ENCODE measurements around the gene ITM2C.

Gene ITM2C

DNA sequence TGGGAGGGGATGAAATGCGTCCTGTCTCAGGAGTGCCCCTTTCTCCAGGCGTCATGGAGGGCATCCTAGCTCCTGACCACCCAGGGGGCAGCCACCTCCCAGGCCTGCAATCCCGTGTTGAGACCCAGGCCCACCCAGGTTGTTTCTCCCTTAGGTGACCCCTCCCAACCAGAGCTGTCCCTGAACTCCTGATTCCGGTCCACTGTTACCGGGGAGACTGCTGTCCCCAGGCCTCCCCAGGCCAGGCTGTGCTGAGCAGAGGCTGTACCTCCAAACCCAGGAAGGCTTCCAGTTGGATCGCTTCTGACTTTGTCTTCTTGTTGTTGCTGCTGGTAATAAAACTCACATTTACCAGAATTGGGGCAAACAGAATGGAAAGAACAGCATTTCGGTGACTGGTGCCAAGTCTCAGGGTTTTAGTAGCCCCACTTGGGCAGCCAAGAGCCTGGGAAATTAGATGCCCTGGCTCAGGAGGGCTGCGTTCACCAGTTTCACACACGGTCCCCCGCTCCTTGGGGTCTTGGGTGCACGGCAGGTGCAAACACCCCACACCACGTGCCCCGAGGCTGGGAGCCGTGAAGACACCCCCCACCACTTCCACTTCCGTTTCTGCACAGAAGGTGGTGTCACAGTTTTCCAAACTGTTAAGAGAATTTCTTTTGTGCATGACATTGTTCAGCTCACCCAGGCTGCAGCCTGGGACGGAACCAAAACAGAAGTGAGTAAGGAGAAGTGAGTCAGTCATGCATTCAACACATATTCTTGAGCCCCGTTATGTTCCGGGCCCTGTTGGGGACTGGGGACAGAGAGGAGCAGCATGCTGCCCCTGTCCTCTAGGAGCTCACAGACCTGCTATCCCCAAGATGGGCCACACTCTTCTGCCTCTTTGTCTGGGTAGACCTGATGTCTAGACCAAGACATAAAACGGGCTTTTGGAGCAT lies 29.4 kb downstream of the ITM2C start:
- WGBS, 2 experiments (ENCODE audit: insufficient coverage in 2 of 2): 83 to 90% methylated on average over 16 of the region's 19 CpGs
- Histone ChIP-seq H3K9me3 (ENCODE audit: control insufficient read depth, low read length) (peaks cover 6% of the 10 kb centered on the region), H3K36me3 (ENCODE audit: control insufficient read depth, insufficient read depth, low read length) (no peaks in the 10 kb centered on the region), H3K4me3 (ENCODE audit: extremely low read depth, insufficient read depth, low read length, poor library complexity, severe bottlenecking) (no peak overlapping the region), H3K27ac (ENCODE audit: low read depth, low read length, severe bottlenecking) (no peak overlapping the region), H3K4me1 (ENCODE audit: control insufficient read depth, insufficient read depth, low read length, poor library complexity, severe bottlenecking) (peaks cover 33% of the 10 kb centered on the region)

DNA sequence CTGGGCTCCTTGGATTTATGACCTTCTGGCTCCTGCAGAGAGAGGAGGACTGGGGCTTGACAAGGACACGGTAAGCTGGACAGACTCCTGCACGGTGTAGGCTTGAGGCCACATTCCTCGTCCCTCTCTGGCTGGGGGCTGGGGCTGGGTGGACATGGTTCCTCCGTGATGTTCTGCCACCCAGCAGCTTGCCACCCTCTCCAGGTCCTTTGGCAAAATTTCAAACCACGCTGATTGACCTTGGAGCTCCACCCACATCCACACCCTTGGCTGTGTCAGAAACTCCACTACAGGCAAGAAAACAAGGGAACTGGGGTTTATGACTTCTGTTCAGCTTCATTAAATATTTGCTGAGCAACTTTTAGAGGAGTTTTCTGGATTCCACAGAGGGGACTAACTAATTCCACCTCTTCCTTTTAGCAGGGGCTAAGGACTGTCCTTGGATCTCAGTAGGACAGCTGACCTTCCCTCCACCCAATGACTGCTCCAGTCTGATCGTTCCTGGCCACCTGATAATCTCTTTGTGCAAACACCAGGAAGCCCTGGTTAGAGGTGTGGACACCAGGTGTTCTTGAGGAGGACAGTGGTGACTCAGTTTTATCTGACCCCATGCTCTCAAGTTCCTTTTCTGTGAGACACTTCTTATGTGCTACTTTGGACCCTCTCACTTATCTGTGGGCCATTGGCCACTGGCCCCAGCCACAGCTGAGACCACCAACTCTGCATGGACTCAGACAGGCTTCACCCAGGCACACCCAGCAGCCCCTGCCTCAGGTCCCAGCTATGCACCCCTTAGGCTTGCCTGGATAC lies 31.0 kb downstream of the ITM2C start:
- WGBS, 2 experiments (ENCODE audit: insufficient coverage in 2 of 2): 71 to 88% methylated on average over 1 to 5 of the region's 6 CpGs
- H3K27ac ChIP-seq (ENCODE audit: low read depth, low read length, severe bottlenecking): no peak overlapping the region
- peaks cover 6% of the 10 kb centered on the region for H3K9me3 ChIP-seq (ENCODE audit: control insufficient read depth, low read length)
- no peak overlapping the region for H3K4me3 ChIP-seq (ENCODE audit: extremely low read depth, insufficient read depth, low read length, poor library complexity, severe bottlenecking)
- no peaks in the 10 kb centered on the region for H3K36me3 ChIP-seq (ENCODE audit: control insufficient read depth, insufficient read depth, low read length)
- peaks cover 35% of the 10 kb centered on the region for H3K4me1 ChIP-seq (ENCODE audit: control insufficient read depth, insufficient read depth, low read length, poor library complexity, severe bottlenecking)

DNA sequence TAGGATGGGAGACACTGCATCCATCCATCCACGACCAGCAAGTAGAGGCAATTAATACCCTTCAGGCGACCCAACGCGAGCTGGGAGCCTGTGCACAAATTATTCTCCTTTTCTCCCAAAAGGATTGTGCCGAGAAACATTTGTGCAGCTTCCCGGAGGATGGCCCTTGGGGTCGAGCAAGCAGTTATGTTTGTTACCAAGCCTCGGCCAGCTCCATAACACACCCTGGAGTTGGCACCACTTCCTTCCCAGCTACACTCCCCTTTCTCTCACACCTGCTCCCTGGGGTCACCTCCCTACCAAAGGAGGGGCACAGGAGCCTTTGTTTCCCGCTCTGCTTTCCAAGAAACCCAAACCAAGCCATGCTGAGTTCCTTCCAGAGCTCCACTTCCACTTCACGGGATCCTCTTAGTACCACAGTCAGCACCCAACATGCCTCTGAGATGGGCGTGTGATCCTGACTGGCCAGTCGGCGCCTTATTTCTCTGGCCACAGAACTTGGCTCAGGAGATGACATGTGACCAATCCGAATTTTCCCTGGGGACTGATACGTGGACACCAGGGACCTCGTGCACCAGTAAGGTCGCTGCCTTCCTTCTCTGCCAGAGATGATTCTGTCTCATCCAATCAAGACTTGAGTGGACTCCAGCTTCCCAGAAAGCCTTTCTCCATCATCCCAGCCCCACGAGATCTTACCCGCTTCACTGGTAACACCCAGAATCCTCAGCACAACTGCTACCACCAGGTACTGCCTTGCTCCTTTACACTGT lies 31.8 kb downstream of the ITM2C start:
- WGBS, 2 experiments (ENCODE audit: insufficient coverage in 2 of 2): 91% methylated on average over 15 to 16 of the region's 19 CpGs
- Histone ChIP-seq H3K9me3 (ENCODE audit: control insufficient read depth, low read length) (peaks cover 6% of the 10 kb centered on the region), H3K27ac (ENCODE audit: low read depth, low read length, severe bottlenecking) (no peak overlapping the region), H3K4me3 (ENCODE audit: extremely low read depth, insufficient read depth, low read length, poor library complexity, severe bottlenecking) (no peak overlapping the region), H3K4me1 (ENCODE audit: control insufficient read depth, insufficient read depth, low read length, poor library complexity, severe bottlenecking) (peaks cover 28% of the 10 kb centered on the region), H3K36me3 (ENCODE audit: control insufficient read depth, insufficient read depth, low read length) (no peaks in the 10 kb centered on the region)

DNA sequence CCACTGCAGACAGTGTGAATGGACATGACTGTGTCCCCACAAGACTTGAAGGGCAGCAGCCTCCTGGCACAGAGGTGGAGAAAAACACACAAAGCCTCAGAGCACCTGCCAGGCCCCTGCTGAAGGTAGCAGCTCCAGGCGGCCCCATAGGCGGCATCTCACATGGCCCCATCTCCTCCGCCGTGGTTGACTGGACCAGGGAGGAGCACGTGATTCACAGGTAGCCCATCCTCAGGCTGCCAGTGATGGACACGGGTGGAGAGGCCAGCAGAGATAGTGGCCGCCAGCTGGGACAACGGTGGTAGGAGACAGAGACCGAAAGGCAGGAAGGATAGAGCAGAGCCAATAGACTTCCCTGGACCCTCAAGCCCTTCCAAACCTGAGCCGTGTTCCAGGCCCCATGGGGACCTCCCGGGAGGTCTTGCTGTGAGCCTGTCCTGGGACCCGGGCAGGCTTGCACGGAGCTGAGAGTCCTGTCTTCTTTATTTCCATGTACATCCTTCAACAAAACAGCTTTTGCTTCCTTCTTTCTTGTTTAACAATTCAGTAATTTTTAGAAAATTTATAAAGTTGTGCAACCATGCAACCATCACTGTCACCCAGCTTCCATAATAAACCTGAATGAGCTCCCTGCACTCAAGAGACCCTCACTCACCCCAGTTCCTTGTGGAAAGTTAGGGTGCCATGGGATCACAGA lies 33.4 kb downstream of the ITM2C start:
- WGBS, 2 experiments (ENCODE audit: insufficient coverage in 2 of 2): 94 to 95% methylated on average over 12 to 13 of the region's 13 CpGs
- H3K36me3 ChIP-seq (ENCODE audit: control insufficient read depth, insufficient read depth, low read length): no peaks in the 10 kb centered on the region
- no peaks in the 10 kb centered on the region for H3K9me3 ChIP-seq (ENCODE audit: control insufficient read depth, low read length)
- no peak overlapping the region for H3K4me3 ChIP-seq (ENCODE audit: extremely low read depth, insufficient read depth, low read length, poor library complexity, severe bottlenecking)
- peaks cover 21% of the 10 kb centered on the region for H3K4me1 ChIP-seq (ENCODE audit: control insufficient read depth, insufficient read depth, low read length, poor library complexity, severe bottlenecking)
- no peak overlapping the region for H3K27ac ChIP-seq (ENCODE audit: low read depth, low read length, severe bottlenecking)

DNA sequence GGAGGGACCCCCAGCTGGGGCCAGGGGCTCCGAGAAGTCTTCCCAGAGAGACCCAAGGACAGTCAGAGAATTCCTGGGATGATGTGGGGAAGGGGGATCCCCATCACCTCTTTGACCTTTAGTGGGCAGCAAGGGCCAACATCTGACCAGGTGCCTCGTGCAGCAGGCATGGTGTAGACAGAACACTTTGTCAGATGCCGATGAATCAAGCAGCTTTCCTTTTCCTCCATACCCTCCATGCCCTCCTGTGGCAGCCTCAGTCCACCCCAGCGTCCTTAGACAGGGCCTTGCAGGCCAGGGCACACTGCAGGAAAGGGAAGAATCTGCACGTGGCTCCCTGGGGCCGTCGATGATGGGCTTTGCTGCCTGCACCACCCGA lies 34.0 kb downstream of the ITM2C start:
- H3K27ac ChIP-seq (ENCODE audit: low read depth, low read length, severe bottlenecking): peak overlapping the region; percentile 33
- no peaks in the 10 kb centered on the region for H3K36me3 ChIP-seq (ENCODE audit: control insufficient read depth, insufficient read depth, low read length)
- 82% methylated on average over 3 to 6 of the region's 8 CpGs for WGBS, 2 experiments (ENCODE audit: insufficient coverage in 2 of 2)
- peaks cover 16% of the 10 kb centered on the region for H3K4me1 ChIP-seq (ENCODE audit: control insufficient read depth, insufficient read depth, low read length, poor library complexity, severe bottlenecking)
- no peaks in the 10 kb centered on the region for H3K9me3 ChIP-seq (ENCODE audit: control insufficient read depth, low read length)
- no peak overlapping the region for H3K4me3 ChIP-seq (ENCODE audit: extremely low read depth, insufficient read depth, low read length, poor library complexity, severe bottlenecking)

DNA sequence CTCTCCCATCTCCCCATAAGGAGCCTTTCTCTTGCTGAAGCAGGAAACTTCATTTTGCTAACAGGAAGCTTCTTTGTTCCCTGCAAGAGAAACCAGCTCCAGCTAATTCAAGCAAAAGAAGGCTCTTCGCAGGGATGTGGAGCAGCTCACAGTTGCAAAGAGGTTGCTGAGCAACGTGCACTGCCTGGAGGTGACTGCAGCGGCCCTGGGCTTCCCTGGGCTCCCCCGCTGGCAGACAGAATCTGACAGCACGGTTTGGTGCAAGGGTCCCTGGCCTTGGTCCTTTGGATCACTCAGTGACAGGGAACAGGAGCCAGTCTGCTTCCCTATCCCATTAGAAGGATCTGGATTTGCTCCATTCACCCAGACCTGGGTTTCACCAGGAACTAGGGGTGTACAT lies 34.5 kb downstream of the ITM2C start:
- no peak overlapping the region for H3K4me3 ChIP-seq (ENCODE audit: extremely low read depth, insufficient read depth, low read length, poor library complexity, severe bottlenecking)
- H3K27ac ChIP-seq (ENCODE audit: low read depth, low read length, severe bottlenecking): peak overlapping the region; percentile 33
- H3K9me3 ChIP-seq (ENCODE audit: control insufficient read depth, low read length): no peaks in the 10 kb centered on the region
- H3K4me1 ChIP-seq (ENCODE audit: control insufficient read depth, insufficient read depth, low read length, poor library complexity, severe bottlenecking): peaks cover 10% of the 10 kb centered on the region
- 16 to 22% methylated on average over 5 of the region's 5 CpGs for WGBS, 2 experiments (ENCODE audit: insufficient coverage in 2 of 2)
- no peaks in the 10 kb centered on the region for H3K36me3 ChIP-seq (ENCODE audit: control insufficient read depth, insufficient read depth, low read length)

DNA sequence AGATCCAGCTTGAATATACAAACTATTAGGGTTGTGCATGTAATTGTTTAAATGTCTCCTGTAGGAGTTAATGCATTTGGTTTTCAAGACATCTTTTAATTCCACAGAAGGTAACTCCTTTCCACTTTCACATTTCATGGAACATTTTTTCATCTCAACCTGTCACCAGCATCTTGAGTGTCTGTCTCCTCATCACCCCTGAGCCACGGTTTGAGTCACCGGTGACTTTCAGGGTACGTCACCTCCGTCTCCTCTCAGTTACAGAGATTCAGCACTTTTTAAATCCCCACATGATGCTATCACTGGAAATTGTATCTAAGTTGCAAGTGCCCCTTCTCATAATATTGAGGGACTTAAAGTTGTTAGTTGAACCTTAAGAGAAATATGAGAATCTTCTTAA lies 35.0 kb downstream of the ITM2C start:
- Histone ChIP-seq H3K36me3 (ENCODE audit: control insufficient read depth, insufficient read depth, low read length) (no peaks in the 10 kb centered on the region), H3K4me1 (ENCODE audit: control insufficient read depth, insufficient read depth, low read length, poor library complexity, severe bottlenecking) (peaks cover 8% of the 10 kb centered on the region), H3K4me3 (ENCODE audit: extremely low read depth, insufficient read depth, low read length, poor library complexity, severe bottlenecking) (no peak overlapping the region), H3K27ac (ENCODE audit: low read depth, low read length, severe bottlenecking) (no peak overlapping the region), H3K9me3 (ENCODE audit: control insufficient read depth, low read length) (no peaks in the 10 kb centered on the region)
- WGBS, 2 experiments (ENCODE audit: insufficient coverage in 2 of 2): 90 to 100% methylated on average over 1 to 2 of the region's 4 CpGs

DNA sequence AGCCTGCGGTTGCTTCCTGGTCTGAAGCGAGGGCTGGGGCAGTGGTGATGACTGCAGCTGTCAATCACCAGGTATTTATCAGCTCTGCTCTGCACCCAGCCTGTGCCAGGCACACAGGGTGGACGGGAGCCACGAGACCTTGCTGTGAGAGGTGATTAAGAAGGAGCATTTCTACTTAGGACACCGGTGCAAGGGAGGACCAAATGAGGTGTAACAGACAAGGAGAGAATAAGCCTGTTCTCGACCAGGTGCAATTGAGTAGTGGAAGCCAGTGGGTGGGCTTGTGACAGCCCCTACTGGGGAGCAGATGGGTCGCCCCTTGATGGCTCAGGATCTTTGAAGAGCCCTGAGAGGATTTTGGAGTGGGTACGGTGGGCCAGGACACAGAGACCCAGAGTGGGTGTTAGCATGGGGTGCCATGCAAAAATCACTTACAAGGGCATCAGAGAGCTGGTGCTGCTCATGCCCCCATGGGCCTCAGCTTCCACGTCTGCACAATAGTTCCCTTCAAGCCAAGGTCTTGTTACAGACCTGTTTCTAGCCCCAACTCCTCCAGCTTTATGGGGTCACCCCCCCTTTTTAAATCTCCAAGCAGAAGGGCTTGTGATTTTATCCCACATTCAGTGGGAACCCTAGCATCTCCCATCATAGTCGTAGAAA lies 35.7 kb downstream of the ITM2C start:
- no peak overlapping the region for H3K27ac ChIP-seq (ENCODE audit: low read depth, low read length, severe bottlenecking)
- 81 to 88% methylated on average over 8 to 9 of the region's 10 CpGs for WGBS, 2 experiments (ENCODE audit: insufficient coverage in 2 of 2)

DNA sequence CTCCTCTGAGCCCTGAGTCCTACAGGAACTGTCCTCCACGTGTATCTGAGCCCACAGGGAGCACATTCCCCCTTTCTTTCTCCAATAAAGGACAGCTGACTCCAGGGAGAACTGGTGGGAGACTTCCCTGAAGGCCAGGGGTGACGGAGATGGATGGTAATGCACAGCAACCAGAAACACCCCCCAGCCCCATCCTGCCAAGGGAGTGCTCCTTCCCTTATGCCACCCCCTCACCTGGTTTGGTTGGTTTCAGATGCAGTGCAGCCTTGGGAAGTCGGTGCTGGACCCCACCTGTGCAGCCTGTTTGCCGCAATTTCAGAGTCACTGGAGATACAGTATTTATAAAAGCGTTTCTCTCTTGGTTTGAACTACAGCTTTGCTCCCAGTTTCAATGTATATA lies 36.3 kb downstream of the ITM2C start:
- Histone ChIP-seq H3K4me1 (ENCODE audit: control insufficient read depth, insufficient read depth, low read length, poor library complexity, severe bottlenecking) (peaks cover 17% of the 10 kb centered on the region), H3K4me3 (ENCODE audit: extremely low read depth, insufficient read depth, low read length, poor library complexity, severe bottlenecking) (no peak overlapping the region), H3K36me3 (ENCODE audit: control insufficient read depth, insufficient read depth, low read length) (no peaks in the 10 kb centered on the region), H3K9me3 (ENCODE audit: control insufficient read depth, low read length) (no peaks in the 10 kb centered on the region), H3K27ac (ENCODE audit: low read depth, low read length, severe bottlenecking) (no peak overlapping the region)
- 79 to 85% methylated on average over 4 of the region's 5 CpGs for WGBS, 2 experiments (ENCODE audit: insufficient coverage in 2 of 2)

More for the DNA sequence above, 35.7 kb downstream of the ITM2C start:
- no peaks in the 10 kb centered on the region for H3K9me3 ChIP-seq (ENCODE audit: control insufficient read depth, low read length)
- H3K36me3 ChIP-seq (ENCODE audit: control insufficient read depth, insufficient read depth, low read length): no peaks in the 10 kb centered on the region
- no peak overlapping the region for H3K4me3 ChIP-seq (ENCODE audit: extremely low read depth, insufficient read depth, low read length, poor library complexity, severe bottlenecking)
- H3K4me1 ChIP-seq (ENCODE audit: control insufficient read depth, insufficient read depth, low read length, poor library complexity, severe bottlenecking): peaks cover 13% of the 10 kb centered on the region

Measured in mesodermal cell (in vitro differentiated cells).